Activated CD4-positive, alpha-beta T cell treated with anti-CD3 and anti-CD28 coated beads, Interleukin-10, Interleukin-2, amounts not matched to agents 100 ng/mL and 50 ng/mL, durations not matched to agents 16 hours and 8 hours (primary cell): ENCODE measurements around the gene KIRREL1.

Experiments
- DNase-seq: peaks from one replicate; pipeline ENCODE4 v3.0.0-alpha.2; 2020

Gene KIRREL1

GRCh38 chr1:158149175-158149574, 155.7 kb downstream of the KIRREL1 start:
- no peak for DNase-seq
